Esophagus muscularis mucosa (tissue), 4 donors: ENCODE results near the gene EOGT. TPM values are rescaled to one million over a fixed set of nuclear protein-coding genes. Genes with fewer than 3 reads are reported as not detected.

Source experiments
- DNase-seq: peaks from one replicate; pipeline ENCODE4 v3.0.0-alpha.2; 2017; ENCODE audit errors: extremely low spot score
- H3K27ac ChIP-seq, 4 donors: fragments of 200-600 bp; sonication (generic); replicated peaks in 1 of 4; 1 replicate in 3 of 4; 2 replicates in 1 of 4; pipeline ENCODE4 v1.5.1; 2016 to 2019; ENCODE audit warnings: mild to moderate bottlenecking in 1 of 4
- H3K27me3 ChIP-seq, 4 donors: fragments of 200-600 bp; sonication (generic); one replicate each; pipeline versions ENCODE4 v1.5.1 to v1.6.0; 2016 to 2019
- H3K36me3 ChIP-seq, 4 donors: fragments of 200-600 bp; sonication (generic); one replicate each; pipeline ENCODE4 v1.5.1; 2016 to 2019
- H3K4me1 ChIP-seq, 4 donors: fragments of 200-600 bp; sonication (generic); one replicate each; pipeline ENCODE4 v1.5.1; 2016 to 2019
- H3K4me3 ChIP-seq, 4 donors: fragments of 200-600 bp; sonication (generic); 1 replicate in 2 of 4; 2 replicates in 2 of 4; pipeline ENCODE4 v1.5.1; 2016 to 2019; ENCODE audit warnings: mild to moderate bottlenecking in 4 of 4, moderate library complexity in 1 of 4
- H3K9me3 ChIP-seq, 4 donors: fragments of 200-600 bp; sonication (generic); 1 replicate in 3 of 4; 2 replicates in 1 of 4; pipeline ENCODE4 v1.5.1; 2016 to 2019
- CTCF ChIP-seq, 3 experiments: fragments of 200-600 bp in 2 of 3; fragments of 450-650 bp in 1 of 3; sonication (generic) in 2 of 3; IDR thresholded peaks; one replicate each; pipeline ENCODE4 v1.5.1; 2017 to 2019; ENCODE audit warnings: antibody characterized with exemption in 3 of 3, mild to moderate bottlenecking in 2 of 3, moderate library complexity in 1 of 3
- EP300 ChIP-seq: sonication (generic); formaldehyde crosslinking; IDR thresholded peaks from one replicate; pipeline ENCODE4 v1.6.1; 2017; ENCODE audit warnings: antibody characterized with exemption
- POLR2A ChIP-seq: fragments of 450-650 bp; IDR thresholded peaks from one replicate; pipeline ENCODE4 v1.6.1; 2017; ENCODE audit warnings: antibody characterized with exemption, moderate library complexity, mild to moderate bottlenecking, low read depth
- POLR2AphosphoS5 ChIP-seq, 2 donors: sonication (generic); formaldehyde crosslinking; IDR thresholded peaks; one replicate each; pipeline ENCODE4 v1.6.1; 2017; ENCODE audit warnings: antibody characterized with exemption in 2 of 2
- WGBS: methylation state at CpG from one replicate; pipeline ENCODE4 v1.1.5; 2018; 5-methylcytosine and 5-hydroxymethylcytosine counted together
- intact Hi-C: fragments of 100-400 bp; cut with DNase I; formaldehyde crosslinking; loops from one replicate; pipeline ENCODE4 v1.15.1; 2023
- total RNA-seq, 4 donors: library from RNA; depleted of rRNA; stranded (reverse); fragments of >200 nt; gene quantifications; one replicate each; pipeline versions ENCODE4 v1.1.0 to v1.2.1, GENCODE V29; 2016

Gene EOGT
- total RNA-seq, 4 donors from 2014 or later = 96.5 to 129 (median 111) TPM

- TF ChIP-seq CTCF (IDR thresholded peaks at IDR 0.05) = peak in 2 of 3 experiments; percentile 21 to 25
- TF ChIP-seq EP300 = no peak
- intact Hi-C loops = no loop called here
- Histone ChIP-seq H3K27me3 (no peaks in the 10 kb centered on the region), H3K27ac (no peak overlapping the region), H3K4me3 (no peak overlapping the region), H3K36me3 (peaks cover 6 to 64% (median 30%) of the 10 kb centered on the region in 4 donors), H3K4me1 (peaks cover 0 to 4% (median 0%) of the 10 kb centered on the region in 4 donors), H3K9me3 (no peaks in the 10 kb centered on the region)
- no peak for DNase-seq
- 46% methylated on average over 2 of the region's 2 CpGs for WGBS
Observed at GRCh38 chr3:69020424-69020823, 6.9 kb upstream of the EOGT start.

- H3K27me3 ChIP-seq = no peaks in the 10 kb centered on the region
- no peak for TF ChIP-seq EP300
- no peak for TF ChIP-seq POLR2AphosphoS5 (IDR thresholded peaks at IDR 0.05)
- no peak for TF ChIP-seq CTCF (IDR thresholded peaks at IDR 0.05)
- TF ChIP-seq POLR2A = no peak
- no peaks in the 10 kb centered on the region for H3K9me3 ChIP-seq
- H3K36me3 ChIP-seq = peaks cover 0 to 33% (median 10%) of the 10 kb centered on the region in 4 donors
- intact Hi-C loops = no loop called here
- 94% methylated on average over 2 of the region's 2 CpGs for WGBS
- no peak overlapping the region for H3K4me3 ChIP-seq
- DNase-seq = no peak
- H3K4me1 ChIP-seq = peaks cover 13 to 29% (median 22%) of the 10 kb centered on the region in 4 donors
- H3K27ac ChIP-seq = no peak overlapping the region
Observed at GRCh38 chr3:69016901-69017300, 3.4 kb upstream of the EOGT start.

GRCh38 chr3:69016102-69016501, 2.6 kb upstream of the EOGT start:
- H3K4me3 ChIP-seq = no peak overlapping the region
- H3K4me1 ChIP-seq = peaks cover 20 to 37% (median 30%) of the 10 kb centered on the region in 4 donors
- H3K36me3 ChIP-seq = peaks cover 0 to 25% (median 4%) of the 10 kb centered on the region in 4 donors
- H3K9me3 ChIP-seq = no peaks in the 10 kb centered on the region
- 96% methylated on average over 3 of the region's 4 CpGs for WGBS
- TF ChIP-seq POLR2AphosphoS5 (IDR thresholded peaks at IDR 0.05) (no peak), POLR2A (no peak), CTCF (IDR thresholded peaks at IDR 0.05) (no peak), EP300 (no peak)
- no peaks in the 10 kb centered on the region for H3K27me3 ChIP-seq
- DNase-seq = no peak
- no peak overlapping the region for H3K27ac ChIP-seq
- intact Hi-C loops = no loop called here

GRCh38 chr3:69014022-69014580, 617 bp upstream of the EOGT start:
- peaks cover 29 to 57% (median 50%) of the 10 kb centered on the region in 4 donors for H3K4me1 ChIP-seq
- WGBS = 12% methylated on average over 11 of the region's 11 CpGs
- peaks cover 0 to 21% (median 6%) of the 10 kb centered on the region in 4 donors for H3K36me3 ChIP-seq
- no peak for TF ChIP-seq POLR2A
- no peak for TF ChIP-seq CTCF (IDR thresholded peaks at IDR 0.05)
- TF ChIP-seq EP300 = no peak
- no peak for TF ChIP-seq POLR2AphosphoS5 (IDR thresholded peaks at IDR 0.05)
- H3K4me3 ChIP-seq = peak overlapping the region; percentile 84 to 87 (median 86)
- no peaks in the 10 kb centered on the region for H3K27me3 ChIP-seq
- intact Hi-C loops = loop anchor here (5.0 kb wide), 1 partner anchor 38 kb away; the partner anchor contains the start of gene TMF1
- no peaks in the 10 kb centered on the region for H3K9me3 ChIP-seq
- DNase-seq = no peak
- H3K27ac ChIP-seq = peak overlapping the region; percentile 98 to 99 (median 98)
